Activated CD4-positive, CD25-positive, alpha-beta regulatory T cell treated with anti-CD3 and anti-CD28 coated beads, Interleukin-2, amount 50 U/mL, for 24 hours (primary cell): ENCODE data around the gene FOXK2.
A peak's percentile ranks its signal among the peaks of the same experiment; 100 is the strongest.

ENCODE experiments used
- ATAC-seq, 2 donors: fragments of 150-1000 bp; cut with Tn5 transposase; one replicate each; pipeline ENCODE4 v1.10.0; 2021; ENCODE audit warnings: mild to moderate bottlenecking in 1 of 2, moderate library complexity in 1 of 2

Gene FOXK2

DNA sequence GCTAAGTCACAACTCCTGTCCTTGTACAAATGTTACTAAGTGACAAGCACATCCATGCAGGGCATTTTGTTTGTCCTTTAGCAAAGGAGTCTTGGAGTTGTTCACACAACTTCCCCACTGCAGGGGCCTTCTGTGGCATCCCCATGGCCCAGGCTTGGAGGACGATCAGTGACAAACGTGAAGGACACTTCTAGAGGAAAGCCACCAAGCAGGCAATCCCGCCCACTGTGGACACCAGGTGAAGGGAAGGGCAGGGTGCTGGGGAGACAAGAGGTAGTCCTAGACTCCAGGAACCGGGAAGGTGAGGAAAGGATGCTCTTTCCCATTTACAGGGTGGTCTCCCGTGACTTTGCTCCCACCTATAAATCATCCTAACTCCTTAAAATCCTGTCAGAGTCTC, 124.6 kb downstream of the FOXK2 start:
- ATAC-seq: no peak

DNA sequence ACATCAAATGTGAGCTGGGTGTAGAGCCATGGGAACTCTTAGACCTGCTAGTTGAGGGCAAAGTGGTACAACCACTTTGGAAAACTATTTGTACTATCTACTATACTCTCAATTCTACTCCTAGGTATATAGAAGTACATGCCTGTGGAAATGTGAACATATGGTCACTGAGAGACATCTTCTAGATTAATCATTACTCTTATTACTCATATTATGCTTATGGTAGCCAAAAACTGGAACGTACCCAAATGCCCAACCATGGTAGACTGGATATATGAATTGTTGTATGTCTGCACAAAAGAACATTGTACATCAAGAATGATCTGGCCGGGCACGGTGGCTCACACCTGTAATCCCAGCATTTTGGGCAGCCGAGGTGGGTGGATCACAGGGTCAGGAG, 126.0 kb downstream of the FOXK2 start:
- ATAC-seq: no peak

DNA sequence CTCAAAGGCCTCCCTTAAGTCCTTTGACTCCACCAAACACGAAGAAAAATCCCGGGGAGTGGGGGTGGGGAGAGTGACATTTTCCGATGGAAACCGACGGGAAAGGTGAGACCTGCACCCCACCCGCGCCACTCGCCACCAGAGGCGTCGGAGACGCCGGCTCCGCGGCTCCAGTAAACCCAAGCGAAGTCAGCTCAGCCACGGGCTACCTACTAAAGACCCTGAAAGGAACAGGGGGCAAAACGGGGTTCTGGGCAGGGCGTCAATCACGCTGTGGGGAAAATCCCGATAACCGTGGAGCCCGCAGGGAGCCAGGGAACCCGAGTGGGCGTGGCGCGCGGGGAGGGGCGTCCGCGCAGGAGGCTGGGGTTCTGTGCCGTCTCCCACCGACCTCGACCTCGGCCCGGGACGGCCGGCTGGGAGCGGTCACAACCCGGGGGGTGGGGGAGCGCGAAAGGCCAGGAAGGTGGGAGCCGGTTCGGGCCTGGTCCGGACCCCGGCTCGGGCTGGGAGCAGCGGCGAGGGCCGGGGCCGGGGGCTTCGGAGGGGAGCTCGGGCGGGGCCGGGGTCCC, 128.1 kb downstream of the FOXK2 start:
- peak; percentile 23 to 24 for ATAC-seq

DNA sequence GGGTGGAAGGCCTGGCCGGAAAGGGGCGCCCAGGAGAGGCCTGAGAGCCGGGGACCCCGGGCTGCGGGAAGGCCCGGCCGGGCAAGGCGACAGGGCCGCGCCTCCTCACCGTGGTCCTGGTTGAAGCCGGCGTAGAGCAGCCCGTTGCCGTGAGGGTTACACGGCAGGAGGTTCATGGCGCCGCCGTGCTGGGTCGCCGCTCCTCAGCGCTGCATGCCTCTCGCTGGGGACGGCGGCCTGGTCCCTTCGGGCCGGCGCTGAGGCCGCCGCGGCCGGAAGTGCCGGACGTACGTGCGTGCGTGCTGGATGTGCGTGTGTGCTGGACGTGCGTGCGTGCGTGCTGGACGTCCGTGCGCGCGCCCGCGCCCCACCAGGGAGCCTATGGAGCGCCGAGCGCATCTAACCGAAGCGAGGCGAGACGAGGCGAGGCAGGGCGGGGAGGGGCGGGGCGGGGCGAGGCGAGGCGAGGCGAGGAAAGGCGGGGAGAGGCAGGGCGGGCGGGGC, 128.7 kb downstream of the FOXK2 start, which contains the start of gene WDR45B:
Gene WDR45B (minus strand): TSS at position 280 of the 504 bp plus-strand sequence. CDS start 104 bp downstream, at position 176.
- ATAC-seq: peak; percentile 93 to 94

DNA sequence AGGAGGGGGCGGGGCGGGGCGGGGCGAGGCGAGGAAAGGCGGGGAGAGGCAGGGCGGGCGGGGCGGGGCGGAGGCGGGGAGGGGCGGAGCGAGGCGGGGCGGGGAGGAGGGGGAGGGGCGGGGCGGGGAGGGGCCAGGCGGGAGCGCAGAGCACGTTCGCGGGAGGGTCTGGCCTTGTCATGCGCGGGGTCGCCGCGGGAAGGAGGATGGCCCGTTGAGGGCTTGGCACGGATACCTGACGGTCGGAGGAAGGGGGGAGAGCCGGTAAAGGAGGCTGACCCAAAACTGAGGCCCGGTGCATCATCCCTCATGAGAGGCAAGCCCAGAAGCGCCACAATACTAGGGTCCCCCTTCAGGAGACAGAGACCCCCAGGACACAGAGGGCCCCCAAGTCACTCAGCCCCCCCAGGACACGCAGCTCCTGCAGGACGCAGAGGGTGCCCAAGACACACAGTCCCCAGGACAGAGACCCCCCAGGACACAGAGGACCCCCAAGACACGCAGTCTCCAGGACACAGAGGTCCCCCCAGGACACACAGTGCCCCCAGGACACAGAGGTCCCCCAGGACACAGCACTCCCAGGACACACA, 129.3 kb downstream of the FOXK2 start:
- no peak for ATAC-seq

DNA sequence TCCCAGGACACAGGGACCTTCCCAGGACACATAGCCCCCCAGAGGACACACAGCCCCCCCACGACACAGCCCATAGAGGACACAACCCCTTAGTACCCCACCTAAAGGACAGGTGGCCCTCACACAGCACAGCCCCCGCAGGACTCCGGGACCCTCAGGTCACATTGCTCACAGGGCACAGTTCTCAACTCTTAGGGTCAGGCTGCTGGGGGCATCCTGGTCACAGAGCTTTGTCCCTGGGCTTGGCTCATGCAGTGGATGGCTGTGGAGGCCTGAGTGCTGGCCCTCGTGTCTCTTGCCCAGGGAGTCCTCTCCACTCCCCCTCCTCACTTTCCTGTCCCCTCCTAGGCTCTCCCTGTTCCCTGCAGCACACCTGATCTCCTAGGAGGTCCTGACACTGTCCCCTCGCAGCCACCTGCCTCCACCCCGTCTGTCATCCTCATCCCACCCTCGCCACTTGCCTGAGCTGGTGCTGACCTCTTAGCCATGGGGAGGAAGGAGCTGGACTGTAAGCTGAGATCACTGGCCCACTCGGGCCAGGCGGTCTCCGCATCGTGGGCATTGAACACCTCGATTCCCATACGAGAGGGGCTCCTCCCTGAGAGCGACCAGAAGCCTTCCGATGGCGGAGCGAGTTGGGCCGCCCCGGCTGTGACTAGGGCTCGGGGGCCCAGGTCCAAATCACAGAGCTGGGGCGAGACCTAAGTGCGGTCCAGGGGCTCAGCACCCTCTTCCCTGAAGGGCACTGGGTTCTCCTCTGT, 130.1 kb downstream of the FOXK2 start:
- no peak for ATAC-seq

DNA sequence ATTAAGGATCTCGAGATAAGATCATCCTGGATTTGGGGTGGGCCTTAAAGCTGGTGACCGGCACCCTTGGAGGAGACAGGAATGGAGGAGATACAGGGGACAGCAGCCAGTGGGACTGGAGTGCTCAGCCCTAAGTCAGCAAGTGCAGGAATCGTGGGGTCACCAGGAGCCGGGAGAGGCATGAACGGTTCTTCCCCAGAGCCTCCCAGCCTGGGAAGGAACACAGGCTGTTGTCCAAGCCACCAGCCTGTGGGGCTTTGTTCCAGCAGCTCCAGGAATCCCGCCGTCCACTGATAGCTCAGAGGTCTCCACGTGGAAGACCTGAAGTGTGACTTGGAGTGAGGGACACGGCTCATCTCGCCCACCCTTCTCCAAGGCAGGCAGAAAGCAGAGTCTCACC, 131.2 kb downstream of the FOXK2 start:
- no peak for ATAC-seq

DNA sequence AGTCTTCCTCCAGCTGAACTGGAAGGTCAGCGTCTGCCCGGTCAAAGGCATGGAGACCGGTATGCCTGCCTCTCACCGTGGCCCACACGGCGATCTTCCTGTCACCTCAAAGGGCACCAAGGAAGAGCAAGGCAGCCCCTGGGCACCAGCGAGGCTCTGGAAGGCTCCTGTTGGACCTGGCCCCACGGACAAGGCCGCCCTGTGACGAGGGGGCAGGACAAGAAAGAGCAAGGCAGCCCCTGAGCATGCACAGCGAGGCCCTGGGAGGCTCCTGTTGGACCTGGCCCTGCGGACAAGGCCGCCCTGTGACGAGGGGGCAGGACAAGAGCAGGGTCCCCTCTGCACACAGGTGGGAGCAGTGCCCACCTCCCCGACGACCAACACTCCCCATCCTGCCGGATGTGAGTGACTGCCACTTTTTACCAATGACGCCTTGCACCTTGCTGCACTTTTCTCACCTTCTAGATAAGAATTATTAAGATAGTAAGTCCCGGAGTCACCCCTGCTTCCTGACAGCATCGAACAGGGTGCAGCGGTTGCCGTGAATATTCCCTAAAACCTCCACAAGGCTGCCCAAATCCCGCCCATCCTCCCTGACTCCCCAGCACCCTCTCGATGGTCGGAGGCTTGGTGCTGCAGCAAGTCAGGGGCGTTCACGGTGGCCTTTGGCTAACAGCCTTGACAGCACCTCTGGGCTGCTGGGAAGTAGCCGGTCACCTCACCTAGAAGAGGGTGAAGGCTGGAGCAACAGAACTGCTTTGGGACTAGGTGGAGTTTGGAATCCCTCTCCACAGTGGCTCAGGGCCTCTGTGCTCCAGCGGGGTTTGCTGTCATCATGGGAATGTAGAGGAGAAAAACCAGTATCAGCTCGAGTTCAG, 134.4 kb downstream of the FOXK2 start:
- no peak for ATAC-seq
